SK-N-SH (cell line): ENCODE data around the gene ARID4A. TPM values are rescaled to one million over a fixed set of nuclear protein-coding genes. Genes with fewer than 3 reads are reported as not detected.

Experiments
- CTCF ChIA-PET: fragments of 300-600, 350-600 bp; formaldehyde crosslinking; extraction: SDS; loops from one replicate; lab custom pipeline; 2021; lab: Yijun Ruan, JAX
- POLR2A ChIA-PET: fragments of 350-600 bp; sonication (Branson Sonifier 250); formaldehyde crosslinking; extraction: SDS; loops from one replicate; lab custom pipeline; 2020; ENCODE audit warnings: antibody characterized with exemption, inconsistent platforms; lab: Yijun Ruan, JAX
- DNase-seq: peaks from one replicate; pipeline ENCODE4 v3.0.0; 2012
- H2AFZ ChIP-seq: fragments of 200-600 bp; sonication (generic); 2 replicates; pipeline ENCODE4 v1.8.1; 2016; ENCODE audit warnings: antibody characterized with exemption, mild to moderate bottlenecking, low read depth
- H3F3A ChIP-seq: fragments of 200-600 bp; sonication (generic); replicated peaks from 2 replicates; pipeline ENCODE3; 2016; ENCODE audit warnings: antibody characterized with exemption, mild to moderate bottlenecking; ENCODE audit not compliant: insufficient read depth
- H3K27ac ChIP-seq, 2 experiments: fragments of 200-500 bp in 1 of 2; fragments of 200-600 bp in 1 of 2; sonication (Bioruptor generic) in 1 of 2; sonication (generic), shearing (Covaris generic) in 1 of 2; 2 replicates each; pipeline versions ENCODE4 v1.5.1 to v1.6.1; 2014 to 2016; ENCODE audit warnings: low read depth in 2 of 2, inconsistent platforms in 1 of 2, low read length in 1 of 2, mild to moderate bottlenecking in 1 of 2, mixed read lengths in 1 of 2
- H3K27me3 ChIP-seq: fragments of 200-600 bp; sonication (generic), shearing (Covaris generic); 2 replicates; pipeline ENCODE4 v1.6.1; 2016; ENCODE audit warnings: mixed run types; ENCODE audit not compliant: insufficient read depth
- H3K36me3 ChIP-seq, 2 experiments: fragments of 200-500 bp in 1 of 2; fragments of 200-600 bp in 1 of 2; sonication (Bioruptor generic) in 1 of 2; sonication (generic) in 1 of 2; replicated peaks in 1 of 2; 2 replicates each; pipeline versions ENCODE3 to v1.5.1; 2014 to 2016; ENCODE audit warnings: low read length in 1 of 2, mild to moderate bottlenecking in 1 of 2; ENCODE audit not compliant: insufficient read depth in 2 of 2, control insufficient read depth in 1 of 2
- H3K4me1 ChIP-seq, 2 experiments: fragments of 200-500 bp in 1 of 2; fragments of 200-600 bp in 1 of 2; sonication (Bioruptor generic) in 1 of 2; sonication (generic), shearing (Covaris generic) in 1 of 2; 2 replicates each; pipeline versions ENCODE4 v1.5.1 to v1.6.1; 2014 to 2016; ENCODE audit warnings: low read depth in 1 of 2, low read length in 1 of 2, mixed run types in 1 of 2; ENCODE audit not compliant: insufficient read depth in 2 of 2, control insufficient read depth in 1 of 2
- H3K4me2 ChIP-seq: fragments of 200-600 bp; sonication (generic), shearing (Covaris generic); 2 replicates; pipeline ENCODE4 v1.6.1; 2017; ENCODE audit warnings: mixed run types
- H3K4me3 ChIP-seq, 2 experiments: fragments of 200-500 bp in 1 of 2; fragments of 200-600 bp in 1 of 2; sonication (Bioruptor generic) in 1 of 2; sonication (generic), shearing (Covaris generic) in 1 of 2; 2 replicates each; pipeline versions ENCODE4 v1.5.1 to v1.8.1; 2014 to 2016; ENCODE audit warnings: low read depth in 2 of 2, inconsistent platforms in 1 of 2, low read length in 1 of 2, mild to moderate bottlenecking in 1 of 2, mixed read lengths in 1 of 2, moderate library complexity in 1 of 2
- H3K79me2 ChIP-seq: fragments of 200-600 bp; sonication (generic); 2 replicates; pipeline ENCODE4 v1.8.1; 2017; ENCODE audit warnings: mild to moderate bottlenecking; ENCODE audit not compliant: insufficient read depth
- H3K9ac ChIP-seq: fragments of 200-600 bp; sonication (generic); 2 replicates; pipeline ENCODE4 v1.6.1; 2017; ENCODE audit warnings: mixed run types
- H3K9me2 ChIP-seq: fragments of 200-600 bp; sonication (generic); 2 replicates; pipeline ENCODE4 v1.6.1; 2017; ENCODE audit warnings: mixed run types
- H3K9me3 ChIP-seq: fragments of 200-600 bp; sonication (generic); 2 replicates; pipeline ENCODE4 v1.6.1; 2017; ENCODE audit warnings: mixed run types, mild to moderate bottlenecking, moderate library complexity
- H4K20me1 ChIP-seq: fragments of 200-600 bp; sonication (generic); 2 replicates; pipeline ENCODE4 v1.6.1; 2017; ENCODE audit warnings: mild to moderate bottlenecking, mixed run types; ENCODE audit not compliant: insufficient read depth
- CTCF ChIP-seq: fragments of 200-600 bp; sonication (generic); IDR thresholded peaks from 2 replicates; pipeline ENCODE4 v1.6.1; 2017; ENCODE audit warnings: antibody characterized with exemption, mild to moderate bottlenecking, moderate library complexity
- EP300 ChIP-seq, 2 experiments: IDR thresholded peaks; 2 replicates each; pipeline versions ENCODE4 v1.4.0 to v1.6.1; 2012; ENCODE audit warnings: borderline replicate concordance in 1 of 2, low read depth in 1 of 2, low read length in 1 of 2
- MEF2A ChIP-seq: IDR thresholded peaks from 2 replicates; pipeline ENCODE4 v1.4.0; 2012; ENCODE audit warnings: low read depth, borderline replicate concordance
- MXI1 ChIP-seq: IDR thresholded peaks from 2 replicates; pipeline ENCODE4 v1.6.1; 2012; ENCODE audit warnings: mild to moderate bottlenecking, low read depth, low read length, improper control_type of control experiment
- PBX3 ChIP-seq: IDR thresholded peaks from 2 replicates; pipeline ENCODE4; 2012
- RAD21 ChIP-seq: IDR thresholded peaks from 2 replicates; pipeline ENCODE4 v1.6.1; 2012; ENCODE audit warnings: mild to moderate bottlenecking, low read length
- RCOR1 ChIP-seq: fragments of 150-350 bp; IDR thresholded peaks from 2 replicates; pipeline ENCODE4 v1.6.1; 2017; ENCODE audit warnings: antibody characterized with exemption, low read length
- TAF1 ChIP-seq: IDR thresholded peaks from 2 replicates; pipeline ENCODE4 v1.6.1; 2012; ENCODE audit warnings: low read depth, mild to moderate bottlenecking, low read length, moderate library complexity, borderline replicate concordance
- USF1 ChIP-seq: IDR thresholded peaks from 2 replicates; pipeline ENCODE4 v1.4.0; 2012; ENCODE audit warnings: low read depth, borderline replicate concordance
- WGBS: methylation state at CpG from one replicate; pipeline ENCODE4 v1.1.6; 2017; ENCODE audit warnings: low lambda C conversion rate; 5-methylcytosine and 5-hydroxymethylcytosine counted together
- polyA plus RNA-seq, 3 experiments: library from polyadenylated mRNA; depleted of rRNA; stranded (reverse); fragments of >200 nt; gene quantifications; 2 replicates each; pipeline ENCODE4 v1.2.3, GENCODE V29; 2012

Gene ARID4A
- polyA plus RNA-seq, 1 of the 3 experiments (the other 2 are of a cell fraction) = 4.6 TPM

- H3F3A ChIP-seq = peaks cover 16% of the 10 kb centered on the region
- H2AFZ ChIP-seq = no peak overlapping the region
- ChIA-PET CTCF (no interaction called here), POLR2A (no interaction called here)
- peaks cover 26 to 33% of the 10 kb centered on the region in 2 experiments for H3K36me3 ChIP-seq
- no peaks in the 10 kb centered on the region; a peak in 2 of 4 replicates for H3K4me1 ChIP-seq
- H3K27ac ChIP-seq = no peak overlapping the region
- no peak overlapping the region for H3K4me2 ChIP-seq
- H3K4me3 ChIP-seq = no peak overlapping the region
- H3K9me3 ChIP-seq = no peaks in the 10 kb centered on the region
- H3K79me2 ChIP-seq = peaks cover 14% of the 10 kb centered on the region; the same call in 1 of the 2 replicates
- H3K9me2 ChIP-seq = no peaks in the 10 kb centered on the region
- no peaks in the 10 kb centered on the region for H3K27me3 ChIP-seq
- 85% methylated on average over 1 of the region's 1 CpG for whole genome bisulfite sequencing
- no peak for TF ChIP-seq EP300 (IDR thresholded peaks at IDR 0.05; ENCODE audit: borderline replicate concordance in 1 of 2, low read depth in 1 of 2, low read length in 1 of 2)
- no peak overlapping the region for H3K9ac ChIP-seq
- no peak for DNase-seq
- H4K20me1 ChIP-seq = no peaks in the 10 kb centered on the region
Observed at GRCh38 chr14:58315606-58316005, 17.3 kb downstream of the ARID4A start.

GRCh38 chr14:58327019-58327418, 28.7 kb downstream of the ARID4A start:
- Histone ChIP-seq H3K4me3 (no peak overlapping the region), H3K9me3 (no peaks in the 10 kb centered on the region), H3K79me2 (peaks cover 2% of the 10 kb centered on the region; the same call in 1 of the 2 replicates), H3K36me3 (peaks cover 52 to 75% of the 10 kb centered on the region in 2 experiments), H3K4me2 (no peak overlapping the region), H2AFZ (no peak overlapping the region; the same call in 1 of the 2 replicates), H4K20me1 (no peaks in the 10 kb centered on the region), H3K9ac (no peak overlapping the region), H3K27ac (peak overlapping the region in 1 of 2 experiments; percentile 11; a peak in 2 of 4 replicates), H3F3A (peaks cover 6% of the 10 kb centered on the region), H3K4me1 (peaks cover 5 to 8% of the 10 kb centered on the region in 2 experiments; a peak in 3 of 4 replicates), H3K27me3 (no peaks in the 10 kb centered on the region), H3K9me2 (no peaks in the 10 kb centered on the region)
- POLR2A ChIA-PET = interaction anchor here (1.8 to 2.2 kb wide), 2 partner anchors 15 to 29 kb away, joined by 7 to 8 read pairs; partner anchors contain the start of gene ARID4A
- 56% methylated on average over 1 of the region's 1 CpG for WGBS
- no peak for TF ChIP-seq RCOR1
- TF ChIP-seq USF1 = no peak
- TF ChIP-seq CTCF = no peak
- TF ChIP-seq RAD21 = no peak
- TF ChIP-seq PBX3 = no peak
- TF ChIP-seq TAF1 = no peak
- TF ChIP-seq MXI1 = peak; percentile 50; the same call in 1 of the 2 replicates
- TF ChIP-seq MEF2A = no peak
- peak; percentile 22 for DNase-seq
- CTCF ChIA-PET = interaction anchor here (1.1 to 1.7 kb wide), 4 partner anchors 9 to 69 kb away, joined by 3 to 6 read pairs (median 4); partner anchors contain the start of genes ARID4A and TOMM20L
